Vagina (tissue), 2 donors: ENCODE results near the gene PRDM7. TPM values are rescaled to one million over a fixed set of nuclear protein-coding genes. Genes with fewer than 3 reads are reported as not detected.

Experiments used
- DNase-seq, 2 donors: peaks; one replicate each; pipeline ENCODE4 v3.0.0-alpha.2; 2017; ENCODE audit errors: extremely low spot score in 2 of 2
- H3K27ac ChIP-seq: fragments of 200-600 bp; sonication (generic); one replicate; pipeline ENCODE4 v1.5.1; 2019
- H3K27me3 ChIP-seq: fragments of 200-600 bp; sonication (generic); one replicate; pipeline ENCODE4 v1.5.1; 2019
- H3K36me3 ChIP-seq, 2 donors: fragments of 200-600 bp; sonication (generic); one replicate each; pipeline ENCODE4 v1.5.1; 2017 to 2019
- H3K4me1 ChIP-seq: fragments of 200-600 bp; sonication (generic); one replicate; pipeline ENCODE4 v1.5.1; 2019
- H3K4me3 ChIP-seq, 2 donors: fragments of 200-600 bp; sonication (generic); 1 replicate in 1 of 2; 2 replicates in 1 of 2; pipeline ENCODE4 v1.5.1; 2016 to 2019
- H3K9me3 ChIP-seq: fragments of 200-600 bp; sonication (generic); one replicate; pipeline ENCODE4 v1.5.1; 2019
- CTCF ChIP-seq, 3 experiments: fragments of 450-650 bp in 2 of 3; fragments of 200-600 bp in 1 of 3; sonication (generic) in 1 of 3; IDR thresholded peaks; one replicate each; pipeline ENCODE4 v1.5.1; 2017 to 2019; ENCODE audit warnings: antibody characterized with exemption in 3 of 3, mild to moderate bottlenecking in 2 of 3, moderate library complexity in 2 of 3
- POLR2A ChIP-seq, 2 donors: fragments of 450-650 bp; IDR thresholded peaks; one replicate each; pipeline ENCODE4 v1.6.1; 2017; ENCODE audit warnings: antibody characterized with exemption in 2 of 2, mild to moderate bottlenecking in 2 of 2, moderate library complexity in 2 of 2
- POLR2AphosphoS5 ChIP-seq, 2 donors: sonication (generic); formaldehyde crosslinking; IDR thresholded peaks; one replicate each; pipeline ENCODE4 v1.9.0; 2017; ENCODE audit warnings: antibody characterized with exemption in 2 of 2, mild to moderate bottlenecking in 2 of 2, low read depth in 1 of 2; ENCODE audit not compliant: insufficient read depth in 1 of 2
- intact Hi-C: fragments of 100-400 bp; cut with DNase I; formaldehyde crosslinking; loops from one replicate; pipeline ENCODE4 v1.15.1; 2023
- total RNA-seq: library from RNA; depleted of rRNA; stranded (reverse); fragments of >200 nt; gene quantifications from one replicate; pipeline ENCODE4 v1.2.3, GENCODE V29; 2016

Gene PRDM7
- total RNA-seq, 1 donor from 2014 or later = not detected

GRCh38 chr16:90055371-90055770 is 21.8 kb downstream of the PRDM7 start:
- no peak for DNase-seq
- no peak for TF ChIP-seq POLR2AphosphoS5 (IDR thresholded peaks at IDR 0.05; ENCODE audit: insufficient read depth in 1 of 2, low read depth in 1 of 2)
- no peak for TF ChIP-seq CTCF (IDR thresholded peaks at IDR 0.05)
- no peak for TF ChIP-seq POLR2A (IDR thresholded peaks at IDR 0.05)
- Histone ChIP-seq H3K9me3 (no peaks in the 10 kb centered on the region), H3K4me3 (no peak overlapping the region), H3K4me1 (no peaks in the 10 kb centered on the region), H3K27me3 (no peaks in the 10 kb centered on the region), H3K36me3 (no peaks in the 10 kb centered on the region), H3K27ac (no peak overlapping the region)
- intact Hi-C loops = no loop called here

- DNase-seq = no peak
- intact Hi-C loops = no loop called here
- no peaks in the 10 kb centered on the region for H3K9me3 ChIP-seq
- H3K27ac ChIP-seq = no peak overlapping the region
- TF ChIP-seq CTCF (IDR thresholded peaks at IDR 0.05) (no peak), POLR2AphosphoS5 (IDR thresholded peaks at IDR 0.05; ENCODE audit: insufficient read depth in 1 of 2, low read depth in 1 of 2) (no peak), POLR2A (IDR thresholded peaks at IDR 0.05) (no peak)
- H3K4me1 ChIP-seq = no peaks in the 10 kb centered on the region
- H3K4me3 ChIP-seq = no peak overlapping the region
- H3K27me3 ChIP-seq = no peaks in the 10 kb centered on the region
- no peaks in the 10 kb centered on the region for H3K36me3 ChIP-seq
These were observed 22.6 kb downstream of the PRDM7 start for GRCh38 chr16:90054554-90054953.

DNA sequence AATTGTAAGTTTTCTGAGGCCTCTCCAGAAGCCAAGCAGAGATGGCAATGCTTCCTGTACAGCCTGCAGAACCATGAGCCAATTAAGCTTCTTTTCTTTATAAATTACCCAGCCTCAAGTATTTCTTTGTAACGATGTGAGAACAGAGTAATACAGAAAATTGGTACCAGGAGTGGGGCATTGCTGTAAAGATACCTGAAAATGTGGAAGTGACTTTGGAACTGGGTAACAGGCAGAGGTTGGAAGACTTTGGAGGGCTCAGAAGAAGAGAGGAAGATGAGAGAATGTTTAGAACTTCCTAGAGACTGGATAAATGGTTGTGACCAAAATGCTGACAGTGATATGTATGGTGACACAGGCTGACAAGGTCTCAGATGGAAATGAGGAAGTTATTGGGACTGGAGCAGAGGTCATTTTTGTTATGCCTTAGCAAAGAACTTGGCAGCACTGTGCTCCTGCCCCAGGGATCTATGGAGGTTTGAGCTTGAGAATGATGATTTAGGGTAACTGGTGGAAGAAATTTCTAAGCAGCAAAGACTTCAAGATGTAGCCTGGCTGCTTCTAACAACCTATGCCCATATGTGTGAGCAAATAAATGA is 23.1 kb downstream of the PRDM7 start:
- DNase-seq = no peak
- no peak for TF ChIP-seq POLR2A (IDR thresholded peaks at IDR 0.05)
- no peak for TF ChIP-seq POLR2AphosphoS5 (IDR thresholded peaks at IDR 0.05; ENCODE audit: insufficient read depth in 1 of 2, low read depth in 1 of 2)
- TF ChIP-seq CTCF (IDR thresholded peaks at IDR 0.05) = no peak
- H3K27ac ChIP-seq = no peak overlapping the region
- H3K4me1 ChIP-seq = no peaks in the 10 kb centered on the region
- no peak overlapping the region for H3K4me3 ChIP-seq
- H3K36me3 ChIP-seq = no peaks in the 10 kb centered on the region
- intact Hi-C loops = no loop called here
- no peaks in the 10 kb centered on the region for H3K9me3 ChIP-seq
- H3K27me3 ChIP-seq = no peaks in the 10 kb centered on the region

DNA sequence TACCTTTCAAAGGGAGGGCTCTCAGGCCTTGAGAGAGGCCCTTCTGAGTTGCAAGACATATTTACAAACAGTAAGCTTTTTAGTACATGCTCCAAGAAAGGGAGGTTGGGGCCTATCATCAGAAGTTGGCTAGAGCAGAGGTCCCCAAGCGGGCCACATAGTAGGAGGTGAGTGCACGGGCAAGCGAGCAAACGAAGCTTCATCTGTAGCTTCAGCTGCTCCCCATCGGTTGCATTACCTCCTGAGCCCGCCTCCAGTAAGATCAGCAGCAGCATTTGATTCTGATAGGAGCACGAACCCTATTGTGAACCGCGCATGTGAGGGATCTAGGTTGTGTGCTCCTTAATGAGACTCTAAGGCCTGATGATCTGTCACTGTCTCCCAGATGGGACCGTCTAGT is 26.2 kb downstream of the PRDM7 start:
- H3K9me3 ChIP-seq = no peaks in the 10 kb centered on the region
- TF ChIP-seq CTCF (IDR thresholded peaks at IDR 0.05) (no peak), POLR2A (IDR thresholded peaks at IDR 0.05) (no peak), POLR2AphosphoS5 (IDR thresholded peaks at IDR 0.05; ENCODE audit: insufficient read depth in 1 of 2, low read depth in 1 of 2) (no peak)
- no peak for DNase-seq
- H3K36me3 ChIP-seq = no peaks in the 10 kb centered on the region
- no peak overlapping the region for H3K4me3 ChIP-seq
- intact Hi-C loops = no loop called here
- no peak overlapping the region for H3K27ac ChIP-seq
- no peaks in the 10 kb centered on the region for H3K27me3 ChIP-seq
- peaks cover 15% of the 10 kb centered on the region for H3K4me1 ChIP-seq

- no peak for DNase-seq
- no peaks in the 10 kb centered on the region for H3K27me3 ChIP-seq
- no peaks in the 10 kb centered on the region for H3K36me3 ChIP-seq
- H3K27ac ChIP-seq = no peak overlapping the region
- TF ChIP-seq POLR2A (IDR thresholded peaks at IDR 0.05) = no peak
- no peak for TF ChIP-seq CTCF (IDR thresholded peaks at IDR 0.05)
- no peak for TF ChIP-seq POLR2AphosphoS5 (IDR thresholded peaks at IDR 0.05; ENCODE audit: insufficient read depth in 1 of 2, low read depth in 1 of 2)
- peaks cover 15% of the 10 kb centered on the region for H3K4me1 ChIP-seq
- no peaks in the 10 kb centered on the region for H3K9me3 ChIP-seq
- intact Hi-C loops = no loop called here
- no peak overlapping the region for H3K4me3 ChIP-seq
These were observed 28.3 kb downstream of the PRDM7 start for GRCh38 chr16:90048737-90049330.
